Measurements from ENCODE around the gene KRABD2.

GRCh38 chr17:8366231-8366630 is 10.3 kb downstream of the KRABD2 start:
- TF ChIP-seq CTCF (IDR thresholded peaks at IDR 0.05) (no peak), POLR2A (IDR thresholded peaks at IDR 0.05; ENCODE audit: low read depth) (no peak)
